Occipital lobe (tissue), 2 donors: ENCODE results near the gene SORCS3. TPM values are rescaled to one million over a fixed set of nuclear protein-coding genes. Genes with fewer than 3 reads are reported as not detected.

Experiments used
- DNase-seq: peaks from one replicate; lab custom pipeline; 2025; lab: John Stamatoyannopoulos, UW
- total RNA-seq: library from RNA; depleted of rRNA; stranded (reverse); fragments of >200 nt; gene quantifications from one replicate; pipeline ENCODE4 v1.2.3, GENCODE V29; 2014

Gene SORCS3
- total RNA-seq, 1 donor from 2014 or later: 23.7 TPM

DNA sequence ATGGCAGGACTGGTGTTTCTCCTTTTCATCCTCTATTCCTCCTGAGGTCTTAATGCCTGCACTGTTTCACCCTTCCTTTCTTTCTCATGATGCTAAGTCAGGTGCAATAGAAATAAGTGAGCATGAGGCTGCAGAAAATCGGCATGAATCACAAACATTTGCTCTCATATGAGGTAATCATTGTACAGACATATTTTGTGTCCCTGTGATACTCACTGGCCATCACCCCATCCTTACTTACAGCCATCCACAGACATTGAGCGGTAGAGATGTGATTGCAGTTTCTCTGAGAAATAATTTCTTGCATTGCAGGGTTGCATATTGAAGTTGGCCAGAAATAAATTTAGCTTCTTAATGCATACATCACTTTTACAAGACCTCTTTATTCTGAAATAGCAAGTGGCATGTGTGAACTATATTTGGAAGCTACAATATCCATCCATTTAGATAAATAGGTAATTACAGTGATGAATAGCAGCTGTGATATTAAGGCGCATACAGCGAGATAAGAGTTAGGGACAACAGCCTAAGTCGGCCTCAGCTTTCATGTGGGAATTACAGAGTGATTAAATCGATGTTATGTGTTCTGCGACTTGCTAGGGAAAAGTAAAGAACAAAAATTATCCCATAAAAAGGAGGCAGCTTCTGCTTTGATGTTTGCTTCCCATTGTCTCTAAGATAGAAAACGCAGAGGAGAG is 612.6 kb downstream of the SORCS3 start:
- DNase-seq: no peak

DNA sequence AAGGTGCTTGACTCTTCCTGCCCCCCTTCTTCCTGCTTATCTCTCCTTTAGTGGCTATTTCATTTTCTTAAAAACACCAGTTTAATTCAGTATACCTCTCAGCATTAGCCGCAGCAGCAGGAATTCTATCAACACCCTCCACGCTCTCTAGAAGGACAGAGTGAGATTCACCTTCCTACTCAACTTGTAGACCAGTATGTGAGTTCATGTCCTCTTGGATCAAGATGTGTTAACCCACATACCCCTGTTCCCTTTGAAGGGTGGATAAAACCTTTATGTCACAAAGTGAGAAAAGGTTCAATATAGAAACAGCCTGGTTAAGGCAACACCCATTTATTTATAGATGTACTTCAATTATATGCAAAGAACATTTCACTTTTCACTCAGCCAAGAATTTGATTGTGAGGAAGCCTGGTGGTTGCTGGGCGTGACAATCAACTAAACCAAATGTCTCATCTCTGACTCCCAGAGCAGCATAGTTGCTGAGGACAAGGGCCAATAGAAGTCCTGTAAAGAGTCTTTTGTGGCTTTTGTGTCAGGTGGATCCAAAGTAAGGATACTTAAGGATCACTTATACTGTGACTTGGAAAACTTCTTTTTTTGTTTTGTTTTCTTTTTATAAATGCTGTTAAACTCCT is 617.1 kb downstream of the SORCS3 start:
- no peak for DNase-seq

DNA sequence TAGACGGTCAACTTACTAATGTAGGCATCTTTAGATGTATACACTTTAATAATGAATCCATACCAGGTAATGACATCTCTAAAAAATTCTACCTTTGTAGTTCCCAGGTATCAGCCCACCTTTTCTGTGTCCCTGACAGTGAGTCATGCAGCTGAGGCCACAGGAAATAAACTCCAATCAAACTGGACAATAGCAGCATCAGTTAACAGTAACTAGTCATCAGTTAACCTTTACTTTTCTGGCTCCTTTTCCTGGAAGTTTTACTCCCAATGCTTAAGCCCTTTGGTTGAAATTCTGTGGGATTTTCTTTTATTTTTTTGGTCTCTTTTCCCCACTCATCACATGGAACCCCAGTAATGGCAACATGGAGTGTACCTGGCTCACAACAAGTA is 617.6 kb downstream of the SORCS3 start:
- DNase-seq: no peak

DNA sequence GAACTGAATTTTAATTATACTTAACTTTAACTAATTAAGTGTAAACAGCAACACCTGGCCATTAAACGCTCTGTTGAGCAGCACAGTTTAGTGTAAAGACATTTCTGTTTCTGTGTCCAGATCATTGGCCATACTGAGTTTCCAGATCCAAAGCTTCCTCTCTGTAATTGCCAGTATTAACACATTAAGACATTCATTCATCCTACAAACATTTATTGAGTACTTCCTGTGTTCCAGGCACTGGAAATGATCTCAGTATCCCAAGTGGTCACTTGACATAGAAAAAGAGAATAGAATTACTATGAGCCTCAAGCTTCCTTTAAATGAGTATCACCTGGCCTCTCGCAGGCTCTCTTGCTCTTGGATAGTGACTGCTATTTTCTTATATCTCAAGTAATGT is 618.1 kb downstream of the SORCS3 start:
- DNase-seq: no peak

DNA sequence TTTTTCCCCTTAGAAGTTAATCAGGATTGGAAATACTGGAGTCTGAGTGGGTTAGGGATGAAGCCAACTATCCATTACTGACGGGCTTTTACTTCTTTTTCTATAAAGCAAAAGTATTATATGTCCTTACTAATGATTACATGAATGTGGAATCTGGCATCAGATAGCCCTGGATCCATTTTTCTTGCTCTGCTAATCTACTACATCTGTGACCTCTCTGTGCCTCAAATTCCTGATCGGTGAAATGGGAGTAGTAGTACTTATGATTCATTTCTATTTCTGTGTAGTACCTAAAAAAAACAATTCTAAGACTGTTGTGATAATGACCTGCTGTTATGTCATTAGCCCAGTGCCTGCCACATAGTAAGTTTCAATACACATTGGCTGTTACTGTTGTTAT is 621.6 kb downstream of the SORCS3 start:
- no peak for DNase-seq

DNA sequence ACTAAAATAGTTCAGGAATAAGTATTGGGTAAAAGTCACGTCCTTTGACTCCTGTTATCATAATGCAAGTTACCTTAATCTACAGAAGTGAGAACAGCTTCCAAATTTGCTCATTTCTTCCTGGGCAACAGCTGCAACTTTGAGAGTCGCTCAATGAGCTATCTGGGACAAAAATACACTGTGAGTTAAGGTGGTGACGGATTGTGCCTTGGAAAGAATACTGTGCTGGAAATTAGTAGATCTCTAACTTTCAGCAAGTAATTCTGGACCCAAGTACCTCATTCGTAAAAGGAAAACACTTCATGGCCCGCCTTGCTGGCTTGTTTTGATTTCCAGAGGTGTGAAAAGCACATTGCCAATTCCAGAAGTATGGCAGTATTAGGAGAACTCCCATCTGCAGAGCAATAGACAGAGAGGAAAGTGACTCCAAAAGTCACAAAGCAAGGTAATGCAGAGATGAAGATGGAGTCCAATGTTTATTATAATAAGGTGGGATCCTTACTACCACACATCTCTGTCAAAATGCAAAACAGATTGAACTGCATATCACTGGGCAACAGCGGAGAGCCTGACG is 626.0 kb downstream of the SORCS3 start:
- DNase-seq: no peak

DNA sequence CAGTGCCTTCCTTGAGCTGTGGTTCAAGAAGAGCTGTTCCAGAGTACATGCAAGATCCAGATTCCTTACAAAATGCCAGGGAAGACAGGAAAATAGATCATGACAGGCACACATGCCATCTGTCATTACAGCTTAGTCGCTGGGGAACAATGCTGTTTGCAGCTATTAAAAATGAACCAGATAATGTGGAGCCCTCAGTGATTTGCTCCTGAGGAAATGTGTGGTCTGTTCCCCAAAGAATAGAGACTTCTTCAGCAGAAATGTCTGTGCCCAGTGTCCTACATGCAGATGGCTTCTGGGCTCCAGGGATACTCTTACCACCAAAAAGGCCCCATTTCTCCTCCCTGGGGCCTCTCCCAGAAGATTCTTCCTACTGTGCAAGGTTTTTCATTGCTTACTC is 627.9 kb downstream of the SORCS3 start:
- no peak for DNase-seq

DNA sequence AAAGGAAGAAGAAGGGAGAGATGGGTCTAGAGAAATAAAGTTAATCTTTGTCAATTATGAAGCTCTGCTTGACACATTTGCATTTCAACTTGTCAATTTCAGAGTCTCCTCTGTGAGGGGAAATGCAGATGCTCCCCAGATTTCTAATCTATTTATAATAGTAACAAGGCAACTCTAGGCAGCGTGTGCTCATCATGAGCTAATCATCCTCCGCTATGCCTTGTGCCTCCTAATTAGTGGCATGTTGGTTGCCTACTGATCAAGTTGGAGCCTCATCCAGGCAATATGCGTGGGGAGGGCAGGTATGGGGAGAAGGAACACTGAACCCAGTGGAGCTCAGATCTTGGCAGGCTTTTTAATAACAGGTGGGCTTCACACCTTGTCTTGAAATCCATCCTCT is 628.6 kb downstream of the SORCS3 start:
- no peak for DNase-seq

DNA sequence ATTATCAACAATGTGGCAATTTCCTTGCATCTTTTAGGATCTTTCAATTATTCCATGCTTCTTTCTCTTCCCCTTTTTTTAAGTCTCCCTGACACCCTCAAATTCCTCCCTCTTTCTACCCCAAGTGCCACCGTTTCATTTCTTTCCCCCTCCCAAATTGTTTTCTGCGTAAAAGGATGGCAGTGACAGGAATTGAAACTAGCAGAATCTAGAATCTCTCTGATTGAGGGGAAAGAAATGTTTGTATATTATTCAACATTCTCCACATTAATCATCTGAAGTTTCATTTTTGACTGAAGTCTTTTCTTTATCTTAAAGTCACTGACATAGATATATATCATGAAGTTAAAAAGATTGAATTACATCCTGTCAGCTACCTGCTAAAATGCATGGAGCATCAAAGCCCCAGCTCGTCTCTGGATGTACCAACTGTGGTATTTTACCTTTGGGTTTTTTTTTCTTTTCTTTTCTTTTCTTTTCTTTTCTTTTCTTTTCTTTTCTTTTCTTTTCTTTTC is 633.5 kb downstream of the SORCS3 start:
- DNase-seq: no peak

DNA sequence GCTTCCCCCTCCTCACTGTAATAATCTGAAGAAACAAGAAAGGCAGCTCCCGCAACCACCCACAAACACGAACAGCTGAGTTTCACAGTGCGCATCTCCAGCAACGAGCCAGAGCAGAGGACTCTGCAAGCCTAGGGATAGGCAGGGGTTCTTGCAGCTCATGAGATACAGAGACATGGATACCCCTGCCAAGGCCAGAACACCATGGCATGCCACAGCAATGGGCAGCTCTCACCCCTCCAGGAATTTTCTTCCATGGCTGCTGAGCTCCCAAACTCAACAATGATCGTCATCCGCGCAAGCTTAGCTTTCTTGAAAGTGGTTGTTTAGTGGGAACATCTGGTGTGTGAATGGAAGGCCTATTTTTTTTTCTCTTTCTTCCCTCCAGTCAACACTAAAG is 637.3 kb downstream of the SORCS3 start:
- DNase-seq: no peak

DNA sequence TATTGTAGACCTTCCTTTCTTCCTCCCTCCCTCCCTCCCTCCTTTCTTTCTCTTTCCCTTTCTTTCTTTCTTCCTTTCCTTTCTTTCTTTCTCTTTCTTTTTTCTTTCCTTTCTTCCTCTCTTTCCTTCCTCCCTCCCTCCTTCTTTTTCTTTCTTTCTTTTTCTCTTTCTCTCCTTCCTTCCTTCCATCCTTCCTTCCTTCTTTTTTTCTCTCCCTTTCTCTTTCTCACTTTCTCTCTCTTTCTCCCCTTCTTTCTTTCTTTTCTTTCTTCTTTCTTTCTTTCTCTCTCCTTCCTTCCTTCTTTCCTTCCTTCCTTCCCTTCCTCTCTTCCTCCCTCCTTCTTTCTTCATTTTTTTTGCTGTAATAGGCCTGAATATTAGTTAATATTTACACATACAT is 638.0 kb downstream of the SORCS3 start:
- DNase-seq: no peak

DNA sequence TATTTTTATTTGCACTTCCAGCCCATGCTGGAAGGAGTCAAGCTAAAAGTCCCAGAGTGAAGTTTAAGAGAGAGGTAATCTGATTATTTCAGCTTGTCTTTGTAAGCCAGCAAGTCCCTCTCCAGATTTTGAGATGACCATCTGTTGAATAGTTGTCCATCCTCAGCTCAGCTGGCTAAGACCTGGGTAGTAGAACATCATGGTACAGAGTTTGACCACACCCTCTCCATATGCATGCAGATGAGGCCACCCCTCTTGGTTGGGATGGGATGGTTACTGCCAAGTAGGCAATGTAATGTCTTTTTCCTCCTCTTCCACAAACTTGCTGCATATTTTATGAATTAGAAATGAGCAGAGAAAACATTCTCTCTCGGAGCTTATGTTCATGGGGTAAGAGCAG is 639.8 kb downstream of the SORCS3 start:
- no peak for DNase-seq

DNA sequence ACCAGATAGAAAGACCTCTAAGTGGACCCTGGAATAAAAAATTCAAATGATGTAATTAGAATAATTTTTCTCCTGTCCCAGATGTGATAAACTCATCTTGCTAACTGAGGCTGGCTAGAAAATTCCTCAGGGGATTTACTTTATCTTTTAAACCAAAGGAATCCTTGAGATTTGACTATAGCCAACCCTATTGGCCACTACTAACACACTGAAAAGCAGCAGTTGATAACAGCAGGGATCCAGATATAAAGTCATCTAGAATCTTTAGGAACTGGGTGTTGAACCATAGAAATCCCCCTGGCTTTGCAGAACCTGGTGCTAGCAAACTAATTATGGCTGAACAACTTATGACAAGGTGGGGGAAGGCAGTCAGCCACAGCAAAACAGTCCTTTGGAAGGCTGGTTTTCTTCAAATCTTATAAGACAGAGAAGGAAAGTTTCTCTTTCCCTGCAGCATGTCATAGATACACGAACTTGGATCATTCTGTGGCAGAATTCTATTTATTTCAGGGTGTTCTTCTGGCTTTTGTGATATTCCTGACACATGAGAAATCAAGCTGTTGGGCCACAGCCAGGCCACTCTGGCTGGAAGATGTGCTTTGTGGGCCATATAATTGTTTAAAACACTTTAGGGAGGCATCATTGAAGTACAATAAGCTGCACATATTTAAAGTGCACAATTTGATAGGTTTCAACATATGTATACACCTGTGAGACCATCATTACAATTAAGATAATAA is 643.6 kb downstream of the SORCS3 start:
- no peak for DNase-seq

DNA sequence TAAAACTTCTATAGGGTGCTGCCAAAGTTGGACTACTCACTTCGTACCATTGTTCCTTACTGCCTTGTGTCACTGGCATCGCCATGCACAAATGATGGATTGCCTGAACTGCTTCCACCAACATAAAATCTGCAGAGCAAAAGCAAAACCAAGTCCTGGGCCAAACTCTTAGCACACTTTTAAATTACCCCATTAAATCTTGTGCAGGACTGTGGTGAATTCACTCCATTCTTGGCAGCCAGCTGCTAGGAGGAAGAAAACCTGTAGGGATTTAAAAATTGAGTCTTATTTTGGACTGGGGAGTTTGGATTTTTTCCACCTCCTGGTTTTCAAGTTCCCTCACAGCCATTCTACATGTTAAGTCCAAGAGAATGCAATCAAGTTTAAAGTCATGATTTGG is 646.9 kb downstream of the SORCS3 start:
- no peak for DNase-seq

DNA sequence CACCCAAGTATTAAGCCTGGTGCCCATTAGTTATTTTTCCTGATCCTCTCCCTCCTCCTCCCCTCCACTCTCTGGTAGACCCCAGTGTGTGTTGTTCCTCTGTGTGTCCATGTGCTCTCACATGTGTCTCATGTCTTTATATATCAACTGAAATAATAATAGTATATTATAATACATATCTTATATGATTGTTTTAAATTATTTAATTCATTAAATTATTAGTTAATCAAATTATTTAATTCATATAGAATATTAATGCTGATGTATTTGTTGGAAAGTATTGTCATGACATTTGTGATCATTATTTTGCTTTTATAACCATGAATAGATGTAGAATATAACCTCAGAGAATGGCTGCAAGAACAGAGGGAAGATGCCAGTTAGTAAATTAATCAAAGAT is 647.5 kb downstream of the SORCS3 start:
- DNase-seq: no peak

DNA sequence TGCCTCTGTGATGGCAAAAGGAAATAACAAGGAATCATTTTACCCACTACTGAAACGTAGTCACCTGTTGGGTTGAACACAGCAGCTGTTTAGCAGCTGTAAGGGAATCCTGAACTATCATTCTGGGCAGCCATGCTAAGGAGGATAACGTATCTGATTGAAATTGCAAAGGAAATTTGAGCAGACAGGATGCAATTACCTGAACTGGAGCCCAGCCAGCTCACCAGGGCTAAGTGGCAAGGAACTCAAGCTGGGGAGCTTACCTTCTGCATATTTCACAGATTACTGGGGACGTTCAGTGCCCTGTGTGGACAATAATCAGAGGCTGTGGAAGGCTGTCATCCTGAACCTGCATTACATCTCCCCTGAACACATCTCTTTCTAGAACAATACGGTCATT is 650.5 kb downstream of the SORCS3 start:
- no peak for DNase-seq

DNA sequence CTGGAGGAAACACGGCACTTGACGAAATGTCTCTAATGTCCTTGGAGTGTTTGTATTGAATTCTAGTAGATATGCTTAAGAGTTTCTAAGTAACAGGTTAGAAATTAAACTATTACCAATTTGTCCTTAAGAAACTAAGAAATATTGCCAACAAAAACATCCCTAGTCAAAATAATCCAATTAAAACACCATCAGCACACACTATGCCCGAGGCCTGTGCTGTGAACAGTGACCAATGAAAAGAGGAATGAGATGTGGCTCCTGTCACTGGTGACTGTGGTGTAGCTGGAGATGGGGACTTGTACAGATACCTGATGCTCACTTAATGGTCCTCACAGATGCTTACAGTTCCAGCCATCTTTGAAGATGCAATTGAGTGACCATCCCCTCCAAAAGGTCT is 651.1 kb downstream of the SORCS3 start:
- no peak for DNase-seq
